Astrocyte (in vitro differentiated cells and primary cell): ENCODE results near the gene CLTC.

Experiments
- CTCF ChIP-seq: IDR thresholded peaks from 2 replicates; pipeline ENCODE4 v1.5.1; 2011; ENCODE audit warnings: low read depth, mild to moderate bottlenecking, inconsistent platforms, low read length, moderate library complexity; ENCODE audit not compliant: insufficient read depth
- EZH2 ChIP-seq: IDR thresholded peaks from 2 replicates; pipeline ENCODE4 v1.6.1; 2012; ENCODE audit warnings: mild to moderate bottlenecking, low read length, inconsistent platforms; ENCODE audit not compliant: insufficient read depth

- TF ChIP-seq CTCF, result no peak
- no peak for TF ChIP-seq EZH2
Observed at GRCh38 chr17:59607817-59608403, 11.8 kb upstream of the CLTC start.
